HEK293 (cell line): ENCODE measurements around the gene SRMS.

Source experiments
- CTCF ChIA-PET: fragments of 350-600 bp; formaldehyde crosslinking; extraction: SDS; loops from one replicate; lab custom pipeline; 2021; ENCODE audit warnings: antibody characterized with exemption; lab: Yijun Ruan, JAX
- POLR2A ChIA-PET: fragments of 300-600 bp; formaldehyde crosslinking; extraction: SDS; loops from one replicate; lab custom pipeline; 2020; ENCODE audit warnings: antibody characterized with exemption, inconsistent platforms; lab: Yijun Ruan, JAX
- H3K27ac ChIP-seq: fragments of 200-500 bp; sonication (Bioruptor generic); 2 replicates; pipeline ENCODE4 v1.5.1; 2014; ENCODE audit warnings: low read depth, low read length, control low read depth, inconsistent platforms; ENCODE audit errors: extremely low read depth
- H3K36me3 ChIP-seq, 2 experiments: fragments of 200-500 bp in 1 of 2; sonication (Bioruptor generic) in 1 of 2; 1 replicate in 1 of 2; 2 replicates in 1 of 2; pipeline ENCODE4 v1.5.1; 2014 to 2017; ENCODE audit warnings: inconsistent platforms in 2 of 2, low read length in 2 of 2; ENCODE audit not compliant: control insufficient read depth in 2 of 2, insufficient read depth in 1 of 2
- H3K4me1 ChIP-seq: fragments of 200-500 bp; sonication (Bioruptor generic); 2 replicates; pipeline ENCODE4 v1.5.1; 2014; ENCODE audit warnings: mild to moderate bottlenecking, low read length, inconsistent platforms; ENCODE audit not compliant: control insufficient read depth, insufficient read depth
- H3K4me3 ChIP-seq: 2 replicates; pipeline ENCODE4 v1.5.1; 2011; ENCODE audit warnings: low read depth, mild to moderate bottlenecking, control low read depth, low read length, moderate library complexity
- H3K9me3 ChIP-seq: fragments of 200-500 bp; sonication (Bioruptor generic); 2 replicates; pipeline ENCODE4 v1.5.1; 2014; ENCODE audit warnings: low read depth, low read length, inconsistent platforms; ENCODE audit not compliant: control insufficient read depth, insufficient read depth
- BCL11A ChIP-seq: fragments of 450-650 bp; formaldehyde crosslinking; IDR thresholded peaks from 2 replicates; pipeline ENCODE4 v1.5.1; 2016; ENCODE audit warnings: low read depth, missing biosample characterization, missing genetic modification characterization
- EGR2 ChIP-seq: fragments of 450-650 bp; formaldehyde crosslinking; IDR thresholded peaks from 2 replicates; pipeline ENCODE4 v1.5.1; 2016; ENCODE audit warnings: low read depth, missing biosample characterization, missing genetic modification characterization
- GLIS2 ChIP-seq: fragments of 450-650 bp; formaldehyde crosslinking; IDR thresholded peaks from 2 replicates; pipeline ENCODE4 v1.5.1; 2016; ENCODE audit warnings: missing biosample characterization, missing genetic modification characterization
- IKZF3 ChIP-seq: fragments of 450-650 bp; IDR thresholded peaks from 2 replicates; pipeline ENCODE4 v1.5.0; 2018; ENCODE audit warnings: missing biosample characterization, mild to moderate bottlenecking, missing genetic modification characterization, moderate library complexity
- ZBTB8A ChIP-seq: fragments of 450-650 bp; formaldehyde crosslinking; IDR thresholded peaks from 2 replicates; pipeline ENCODE4 v1.5.1; 2016; ENCODE audit warnings: missing biosample characterization, missing genetic modification characterization
- ZIC2 ChIP-seq: fragments of 450-650 bp; formaldehyde crosslinking; IDR thresholded peaks from 2 replicates; pipeline ENCODE4 v1.5.1; 2016; ENCODE audit warnings: missing biosample characterization, missing genetic modification characterization
- ZNF10 ChIP-seq: fragments of 450-650 bp; formaldehyde crosslinking; IDR thresholded peaks from 2 replicates; pipeline ENCODE4 v1.5.1; 2017; ENCODE audit warnings: missing biosample characterization, missing genetic modification characterization
- ZNF157 ChIP-seq: fragments of 450-650 bp; formaldehyde crosslinking; IDR thresholded peaks from 2 replicates; pipeline ENCODE4 v1.5.1; 2016; ENCODE audit warnings: missing biosample characterization, missing genetic modification characterization
- ZNF24 ChIP-seq: fragments of 450-650 bp; formaldehyde crosslinking; IDR thresholded peaks from 2 replicates; pipeline ENCODE4 v1.5.1; 2016; ENCODE audit warnings: missing biosample characterization, missing genetic modification characterization
- ZNF341 ChIP-seq: fragments of 450-650 bp; formaldehyde crosslinking; IDR thresholded peaks from 2 replicates; pipeline ENCODE4; 2016; ENCODE audit warnings: low read depth, missing biosample characterization, missing genetic modification characterization
- ZNF366 ChIP-seq: fragments of 450-650 bp; formaldehyde crosslinking; conservative IDR thresholded peaks from 2 replicates; pipeline ENCODE4 v1.5.1; 2016; ENCODE audit warnings: missing biosample characterization, missing genetic modification characterization
- ZNF501 ChIP-seq: fragments of 450-650 bp; formaldehyde crosslinking; IDR thresholded peaks from 2 replicates; pipeline ENCODE4 v1.5.1; 2016; ENCODE audit warnings: missing biosample characterization, missing genetic modification characterization
- ZNF529 ChIP-seq: fragments of 450-650 bp; formaldehyde crosslinking; IDR thresholded peaks from 2 replicates; pipeline ENCODE4 v1.5.1; 2017; ENCODE audit warnings: missing genetic modification characterization, missing biosample characterization; ENCODE audit not compliant: insufficient replicate concordance
- ZSCAN16 ChIP-seq: fragments of 450-650 bp; formaldehyde crosslinking; IDR thresholded peaks from 2 replicates; pipeline ENCODE4 v1.5.1; 2016; ENCODE audit warnings: missing biosample characterization, missing genetic modification characterization
- TF ChIP-seq, protein P1 (sequence below): fragments of 450-650 bp; formaldehyde crosslinking; IDR thresholded peaks from 2 replicates; pipeline ENCODE4 v1.5.1; 2016; ENCODE audit warnings: missing biosample characterization, missing genetic modification characterization
- TF ChIP-seq, protein P2 (sequence below): fragments of 450-650 bp; formaldehyde crosslinking; IDR thresholded peaks from 2 replicates; pipeline ENCODE4 v1.5.1; 2016; ENCODE audit warnings: missing biosample characterization, missing genetic modification characterization
- TF ChIP-seq, protein P3 (sequence below): fragments of 450-650 bp; formaldehyde crosslinking; IDR thresholded peaks from 2 replicates; pipeline ENCODE4 v1.5.1; 2017; ENCODE audit warnings: missing biosample characterization, missing genetic modification characterization
- TF ChIP-seq, protein P4 (sequence below): fragments of 450-650 bp; formaldehyde crosslinking; IDR thresholded peaks from 2 replicates; pipeline ENCODE4 v1.5.1; 2016; ENCODE audit warnings: missing biosample characterization, missing genetic modification characterization

The SRMS gene

DNA sequence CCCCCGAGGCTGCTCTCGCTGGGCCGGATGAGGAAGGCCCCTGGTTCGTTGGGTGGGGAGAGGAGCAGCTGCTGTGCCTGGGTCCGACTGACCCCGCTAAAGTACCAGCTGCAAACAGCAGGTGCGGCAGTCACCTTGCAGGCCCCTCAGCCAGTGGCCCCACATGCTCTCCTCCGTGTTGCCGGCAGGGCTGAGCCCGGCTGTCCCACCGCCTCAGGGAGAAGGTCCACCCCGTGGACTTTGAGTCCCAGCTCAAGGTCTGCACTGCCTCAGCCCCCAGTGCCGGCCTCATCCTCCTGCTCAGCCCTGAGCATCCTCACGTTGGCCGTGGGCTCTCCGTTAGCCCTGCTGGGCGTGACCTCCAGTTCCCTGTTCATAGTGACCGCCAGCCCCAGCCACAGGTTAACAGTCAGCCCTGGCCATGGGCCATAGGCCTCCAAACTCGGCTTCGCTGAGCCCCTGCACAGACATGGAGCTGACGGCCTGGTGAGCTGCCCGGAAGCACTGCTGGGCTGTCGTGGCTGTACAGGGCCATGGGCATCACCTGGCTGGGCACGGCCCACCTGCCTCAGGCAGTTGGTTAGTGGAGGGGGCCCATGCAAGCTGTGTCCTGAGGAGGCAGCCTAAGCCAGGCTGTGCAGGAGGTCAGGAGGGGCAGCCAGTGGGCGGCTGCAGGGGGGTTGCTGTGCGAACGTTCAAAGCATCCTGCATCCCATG is 3.1 kb downstream of the SRMS start:
- H3K9me3 ChIP-seq = no peaks in the 10 kb centered on the region
- no peak overlapping the region for H3K27ac ChIP-seq
- no peaks in the 10 kb centered on the region for H3K4me1 ChIP-seq
- ChIA-PET POLR2A (interaction anchor here (0.6 to 1.0 kb wide), 3 partner anchors 9 to 697 kb away, joined by 3 read pairs; no protein-coding TSS in a partner anchor), CTCF (no interaction called here)
- H3K36me3 ChIP-seq = no peaks in the 10 kb centered on the region
- TF ChIP-seq ZNF10 (tag by site-specific recombination) (peak; percentile 87), IKZF3 (tag by site-specific recombination) (no peak), GLIS2 (tag by site-specific recombination) (peak; percentile 38), ZNF501 (no peak), ZIC2 (no peak), BCL11A (tag by site-specific recombination) (peak; percentile 19; the same call in 1 of the 2 replicates), ZBTB8A (tag by site-specific recombination) (peak; percentile 10; the same call in 1 of the 2 replicates), ZNF341 (tag by site-specific recombination) (no peak), ZNF157 (tag by site-specific recombination) (no peak), ZNF529 (no peak), ZNF24 (tag by site-specific recombination) (no peak)
- TF ChIP-seq, protein P1, sequence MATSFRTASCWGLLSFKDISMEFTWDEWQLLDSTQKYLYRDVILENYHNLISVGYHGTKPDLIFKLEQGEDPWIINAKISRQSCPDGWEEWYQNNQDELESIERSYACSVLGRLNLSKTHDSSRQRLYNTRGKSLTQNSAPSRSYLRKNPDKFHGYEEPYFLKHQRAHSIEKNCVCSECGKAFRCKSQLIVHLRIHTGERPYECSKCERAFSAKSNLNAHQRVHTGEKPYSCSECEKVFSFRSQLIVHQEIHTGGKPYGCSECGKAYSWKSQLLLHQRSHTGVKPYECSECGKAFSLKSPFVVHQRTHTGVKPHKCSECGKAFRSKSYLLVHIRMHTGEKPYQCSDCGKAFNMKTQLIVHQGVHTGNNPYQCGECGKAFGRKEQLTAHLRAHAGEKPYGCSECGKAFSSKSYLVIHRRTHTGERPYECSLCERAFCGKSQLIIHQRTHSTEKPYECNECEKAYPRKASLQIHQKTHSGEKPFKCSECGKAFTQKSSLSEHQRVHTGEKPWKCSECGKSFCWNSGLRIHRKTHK (tag by site-specific recombination) = no peak
- TF ChIP-seq, protein P2, sequence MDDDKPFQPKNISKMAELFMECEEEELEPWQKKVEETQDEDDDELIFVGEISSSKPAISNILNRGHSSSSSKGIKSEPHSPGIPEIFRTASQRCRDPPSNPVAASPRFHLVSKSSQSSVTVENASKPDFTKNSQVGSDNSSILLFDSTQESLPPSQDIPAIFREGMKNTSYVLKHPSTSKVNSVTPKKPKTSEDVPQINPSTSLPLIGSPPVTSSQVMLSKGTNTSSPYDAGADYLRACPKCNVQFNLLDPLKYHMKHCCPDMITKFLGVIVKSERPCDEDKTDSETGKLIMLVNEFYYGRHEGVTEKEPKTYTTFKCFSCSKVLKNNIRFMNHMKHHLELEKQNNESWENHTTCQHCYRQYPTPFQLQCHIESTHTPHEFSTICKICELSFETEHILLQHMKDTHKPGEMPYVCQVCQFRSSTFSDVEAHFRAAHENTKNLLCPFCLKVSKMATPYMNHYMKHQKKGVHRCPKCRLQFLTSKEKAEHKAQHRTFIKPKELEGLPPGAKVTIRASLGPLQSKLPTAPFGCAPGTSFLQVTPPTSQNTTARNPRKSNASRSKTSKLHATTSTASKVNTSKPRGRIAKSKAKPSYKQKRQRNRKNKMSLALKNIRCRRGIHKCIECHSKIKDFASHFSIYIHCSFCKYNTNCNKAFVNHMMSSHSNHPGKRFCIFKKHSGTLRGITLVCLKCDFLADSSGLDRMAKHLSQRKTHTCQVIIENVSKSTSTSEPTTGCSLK (tag by site-specific recombination) = no peak
- TF ChIP-seq, protein P3, sequence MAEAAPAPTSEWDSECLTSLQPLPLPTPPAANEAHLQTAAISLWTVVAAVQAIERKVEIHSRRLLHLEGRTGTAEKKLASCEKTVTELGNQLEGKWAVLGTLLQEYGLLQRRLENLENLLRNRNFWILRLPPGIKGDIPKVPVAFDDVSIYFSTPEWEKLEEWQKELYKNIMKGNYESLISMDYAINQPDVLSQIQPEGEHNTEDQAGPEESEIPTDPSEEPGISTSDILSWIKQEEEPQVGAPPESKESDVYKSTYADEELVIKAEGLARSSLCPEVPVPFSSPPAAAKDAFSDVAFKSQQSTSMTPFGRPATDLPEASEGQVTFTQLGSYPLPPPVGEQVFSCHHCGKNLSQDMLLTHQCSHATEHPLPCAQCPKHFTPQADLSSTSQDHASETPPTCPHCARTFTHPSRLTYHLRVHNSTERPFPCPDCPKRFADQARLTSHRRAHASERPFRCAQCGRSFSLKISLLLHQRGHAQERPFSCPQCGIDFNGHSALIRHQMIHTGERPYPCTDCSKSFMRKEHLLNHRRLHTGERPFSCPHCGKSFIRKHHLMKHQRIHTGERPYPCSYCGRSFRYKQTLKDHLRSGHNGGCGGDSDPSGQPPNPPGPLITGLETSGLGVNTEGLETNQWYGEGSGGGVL (tag by site-specific recombination) = no peak
- H3K4me3 ChIP-seq = no peak overlapping the region

DNA sequence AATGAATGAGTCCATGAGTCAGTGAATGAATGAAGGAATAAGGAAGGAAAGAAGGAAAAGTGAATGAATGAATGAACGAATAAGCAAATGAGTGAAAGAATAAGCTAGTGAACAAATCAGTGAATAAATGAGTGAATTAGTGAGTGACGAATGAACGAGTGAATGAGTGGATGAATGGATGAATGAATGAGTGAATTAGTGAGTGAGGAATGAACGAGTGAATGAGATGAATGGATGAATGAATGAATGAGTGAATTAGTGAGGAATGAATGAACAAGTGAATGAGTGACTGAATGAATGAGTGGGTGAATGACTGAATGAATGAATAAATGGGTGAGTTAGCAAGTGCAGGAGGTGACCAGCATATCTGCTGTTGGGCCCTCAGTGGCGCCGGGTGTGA is 3.8 kb downstream of the SRMS start:
- TF ChIP-seq EGR2 (tag by site-specific recombination) (no peak), ZNF366 (tag by site-specific recombination) (peak; percentile 98), ZSCAN16 (tag by site-specific recombination) (peak; percentile 56; the same call in 1 of the 2 replicates), ZNF24 (tag by site-specific recombination) (peak; percentile 100)
- TF ChIP-seq, protein P4, sequence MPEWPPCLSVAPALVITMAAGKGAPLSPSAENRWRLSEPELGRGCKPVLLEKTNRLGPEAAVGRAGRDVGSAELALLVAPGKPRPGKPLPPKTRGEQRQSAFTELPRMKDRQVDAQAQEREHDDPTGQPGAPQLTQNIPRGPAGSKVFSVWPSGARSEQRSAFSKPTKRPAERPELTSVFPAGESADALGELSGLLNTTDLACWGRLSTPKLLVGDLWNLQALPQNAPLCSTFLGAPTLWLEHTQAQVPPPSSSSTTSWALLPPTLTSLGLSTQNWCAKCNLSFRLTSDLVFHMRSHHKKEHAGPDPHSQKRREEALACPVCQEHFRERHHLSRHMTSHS (tag by site-specific recombination) = no peak
- TF ChIP-seq, all 188 proteins: peak for 3
- no peaks in the 10 kb centered on the region for H3K9me3 ChIP-seq
- no peak overlapping the region for H3K4me3 ChIP-seq
- POLR2A ChIA-PET = no interaction called here
- no peaks in the 10 kb centered on the region for H3K36me3 ChIP-seq
- CTCF ChIA-PET = interaction anchor here (1.4 kb wide), 1 partner anchor 102 kb away, joined by 3 read pairs; no protein-coding TSS in a partner anchor
- no peaks in the 10 kb centered on the region for H3K4me1 ChIP-seq
- H3K27ac ChIP-seq = no peak overlapping the region
